ENCODE results near the gene ATP2A1. TPM values are rescaled to one million over a fixed set of nuclear protein-coding genes. Genes with fewer than 3 reads are reported as not detected.
"Not testable (repeated sequence)": the region's sequence is repeated elsewhere in the genome, so short reads cannot be mapped to it uniquely, and the experiment has no call there.

ATP2A1 gene
- polyA plus RNA-seq, 3 donors: 4.6 to 4.9 (median 4.8) TPM

DNA sequence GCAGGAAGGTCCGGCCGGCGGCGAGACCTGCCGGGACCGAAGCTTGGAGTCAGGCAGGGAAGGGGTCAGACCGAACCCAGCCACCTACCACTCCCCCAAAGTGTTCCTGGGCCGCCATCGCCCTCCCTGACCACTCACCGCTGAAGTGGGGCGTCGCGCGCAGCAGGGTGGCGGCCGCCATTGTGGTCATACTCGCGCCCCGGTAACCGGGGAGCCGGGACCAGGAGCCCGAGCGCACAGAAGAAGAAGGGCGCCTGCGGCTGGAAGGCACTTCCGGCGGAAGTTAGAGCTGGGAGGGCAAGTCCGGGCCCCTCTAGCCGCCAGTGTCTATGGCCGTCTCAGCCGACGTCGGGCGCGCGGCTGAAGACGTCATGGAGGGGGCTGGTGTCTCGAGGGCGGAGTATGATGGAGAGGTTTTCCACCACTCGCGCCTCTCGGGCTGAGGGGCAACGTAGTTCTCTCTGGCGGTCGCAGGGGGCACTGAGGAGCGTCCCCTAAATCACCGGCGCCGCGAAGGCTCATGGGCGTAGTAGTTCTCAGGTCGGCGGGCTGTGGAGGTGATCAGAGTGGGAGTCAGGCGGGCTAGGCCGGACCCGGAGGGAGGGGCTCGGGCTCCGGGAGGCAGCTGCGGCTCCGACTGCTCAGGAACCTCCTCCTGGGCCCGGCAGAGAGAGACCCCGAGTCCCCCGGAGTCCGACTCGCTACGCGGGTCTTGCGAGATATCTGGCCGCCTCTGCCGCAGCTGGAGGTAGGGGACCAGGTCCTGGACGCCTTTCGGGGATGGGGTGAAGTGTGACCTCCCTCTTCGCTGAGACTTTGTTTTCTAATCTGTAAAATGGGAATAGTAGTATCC is 32.0 kb upstream of the ATP2A1 start, which contains the start of gene TUFM:
Gene TUFM, minus strand, starts transcription at position 269 of the 853 bp plus-strand sequence. Its CDS starts 79 bp downstream, at position 190.
- peak; percentile 93 to 98 (median 97) for DNase-seq (ENCODE audit: extremely low read depth in 1 of 11, low read depth in 9 of 11, low spot score in 4 of 11)

DNA sequence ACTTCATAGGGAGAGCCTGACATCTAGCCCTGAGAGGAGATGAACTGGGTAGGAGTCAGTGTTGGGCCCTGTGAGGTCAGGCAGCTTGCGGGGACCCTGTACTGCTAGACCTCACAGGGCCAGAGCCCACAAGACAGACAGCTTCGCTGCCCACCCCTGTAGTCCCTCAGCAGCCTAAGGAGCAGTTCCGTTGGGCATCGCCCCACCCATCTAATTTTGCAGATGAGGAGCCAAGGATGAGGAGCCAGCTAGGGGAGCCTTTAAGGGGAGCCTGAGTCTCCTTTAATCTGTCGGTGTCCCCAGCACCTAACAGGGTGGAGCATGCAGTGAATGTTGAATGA is 31.4 kb upstream of the ATP2A1 start:
- DNase-seq (ENCODE audit: extremely low read depth in 1 of 11, low read depth in 9 of 11, low spot score in 4 of 11): no peak

DNA sequence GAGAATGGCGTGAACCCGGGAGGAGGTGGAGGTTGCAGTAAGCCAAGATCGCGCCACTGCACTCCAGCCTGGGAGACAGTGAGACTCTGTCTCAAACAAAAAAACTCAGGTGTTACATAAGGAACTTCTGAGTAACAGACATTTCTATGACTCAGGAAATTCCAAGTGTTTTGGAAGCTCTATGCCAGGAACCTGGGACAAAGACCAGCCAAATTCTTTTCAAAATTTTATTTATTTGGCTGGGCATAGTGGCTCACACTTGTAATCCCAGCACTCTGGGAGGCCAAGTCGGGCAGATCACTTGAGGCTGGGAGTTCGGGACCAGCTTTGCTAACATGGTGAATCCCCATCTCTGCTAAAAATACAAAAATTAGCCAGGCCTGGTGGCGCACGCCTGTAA is 19.9 kb upstream of the ATP2A1 start:
- no peak for DNase-seq (ENCODE audit: extremely low read depth in 1 of 11, low read depth in 9 of 11, low spot score in 4 of 11)

DNA sequence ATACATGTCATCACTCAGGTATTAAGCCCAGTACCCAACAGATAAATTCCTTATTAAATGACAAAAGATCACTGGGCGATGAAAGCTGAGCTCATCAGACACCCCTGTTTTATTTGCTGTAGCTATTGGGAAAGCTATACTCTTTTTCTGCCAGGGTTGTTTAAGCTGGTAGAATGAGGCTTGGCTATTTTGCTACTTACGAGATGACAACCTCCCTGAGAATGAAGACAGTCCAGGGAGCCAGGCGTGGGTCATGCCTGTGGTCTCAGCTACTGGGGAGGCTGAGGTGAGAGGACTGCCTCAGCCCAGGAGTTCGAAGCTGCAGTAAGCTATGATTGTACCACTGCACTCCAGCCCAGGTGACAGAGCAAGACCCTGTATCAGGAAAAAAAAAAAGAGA is 19.0 kb upstream of the ATP2A1 start:
- DNase-seq (ENCODE audit: extremely low read depth in 1 of 11, low read depth in 9 of 11, low spot score in 4 of 11): no peak

DNA sequence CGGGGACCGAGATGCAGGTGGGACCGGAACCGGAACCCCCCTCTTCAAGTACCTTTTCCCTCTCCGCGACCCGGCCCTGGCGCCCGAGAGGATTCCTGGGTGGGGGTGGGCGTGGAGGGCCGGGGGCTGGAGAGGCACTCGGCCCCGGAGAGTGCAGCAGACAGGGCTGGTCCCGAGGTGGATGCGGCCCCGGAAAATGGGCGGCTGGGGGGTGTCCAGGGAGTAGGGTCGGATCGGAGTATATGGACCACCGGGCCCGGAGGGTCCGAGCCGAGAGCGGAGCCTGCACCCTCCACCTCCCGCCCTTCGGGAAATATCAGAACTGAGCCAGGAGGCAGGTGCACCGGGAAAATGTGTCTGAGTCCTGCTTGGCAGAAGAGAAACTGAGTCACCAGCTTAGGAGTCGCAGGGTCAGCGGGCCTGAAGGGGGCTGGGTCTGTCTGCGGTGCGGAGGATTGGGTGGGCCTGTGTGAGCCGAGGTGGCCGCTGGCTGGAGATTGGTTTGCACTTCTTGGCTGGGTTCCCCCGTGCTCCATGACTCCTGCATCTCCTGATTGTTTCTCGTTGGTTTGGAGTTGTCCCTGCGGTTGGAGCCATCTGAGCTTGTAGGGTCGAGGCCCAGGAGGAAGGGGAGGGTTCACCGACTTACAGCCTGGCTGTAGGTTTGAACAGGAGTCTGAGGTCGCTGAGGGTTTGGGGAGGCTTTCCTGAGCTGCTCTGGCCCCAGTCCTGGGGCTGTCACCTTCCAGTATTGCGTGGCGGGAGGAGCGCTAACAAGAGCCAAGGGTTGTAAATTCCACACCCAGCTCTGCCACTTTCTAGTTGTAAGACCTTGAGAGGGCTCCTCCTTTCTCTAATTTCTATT is 14.1 kb upstream of the ATP2A1 start:
- DNase-seq (ENCODE audit: extremely low read depth in 1 of 11, low read depth in 9 of 11, low spot score in 4 of 11): no peak

DNA sequence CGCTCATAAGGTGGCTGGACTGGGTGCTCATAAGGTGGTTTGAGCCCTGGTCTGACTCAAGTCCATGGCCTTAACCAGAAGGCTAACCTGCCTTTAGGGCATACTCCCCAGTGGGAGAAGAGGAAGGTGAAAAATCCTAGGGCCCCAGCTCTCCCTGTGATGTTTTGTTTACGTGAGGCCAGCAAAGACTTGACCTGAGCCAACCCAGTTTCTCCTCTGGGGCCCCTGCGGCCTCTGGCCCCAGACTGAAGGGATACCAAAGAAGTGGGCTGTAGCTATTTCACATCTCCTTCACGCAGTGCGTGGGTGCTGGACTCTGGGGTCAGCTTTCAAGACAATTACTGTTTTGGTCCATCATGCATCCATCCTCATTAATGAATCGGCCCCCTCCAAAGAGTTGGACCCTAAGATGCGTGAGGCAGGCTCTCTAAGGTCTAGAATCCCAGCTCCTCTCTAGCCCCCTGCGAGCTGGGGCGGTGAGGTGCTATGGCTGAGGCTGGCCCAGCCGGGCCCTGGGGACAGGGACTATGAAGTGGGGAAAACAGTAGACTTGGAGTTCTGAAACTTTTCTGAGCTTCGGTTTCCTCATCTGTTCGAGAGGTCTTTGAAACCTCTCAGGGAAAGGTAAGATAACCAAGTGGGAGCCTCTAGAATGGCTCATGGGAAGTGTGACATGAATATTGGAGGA is 13.1 kb upstream of the ATP2A1 start:
- no peak for DNase-seq (ENCODE audit: extremely low read depth in 1 of 11, low read depth in 9 of 11, low spot score in 4 of 11)

DNA sequence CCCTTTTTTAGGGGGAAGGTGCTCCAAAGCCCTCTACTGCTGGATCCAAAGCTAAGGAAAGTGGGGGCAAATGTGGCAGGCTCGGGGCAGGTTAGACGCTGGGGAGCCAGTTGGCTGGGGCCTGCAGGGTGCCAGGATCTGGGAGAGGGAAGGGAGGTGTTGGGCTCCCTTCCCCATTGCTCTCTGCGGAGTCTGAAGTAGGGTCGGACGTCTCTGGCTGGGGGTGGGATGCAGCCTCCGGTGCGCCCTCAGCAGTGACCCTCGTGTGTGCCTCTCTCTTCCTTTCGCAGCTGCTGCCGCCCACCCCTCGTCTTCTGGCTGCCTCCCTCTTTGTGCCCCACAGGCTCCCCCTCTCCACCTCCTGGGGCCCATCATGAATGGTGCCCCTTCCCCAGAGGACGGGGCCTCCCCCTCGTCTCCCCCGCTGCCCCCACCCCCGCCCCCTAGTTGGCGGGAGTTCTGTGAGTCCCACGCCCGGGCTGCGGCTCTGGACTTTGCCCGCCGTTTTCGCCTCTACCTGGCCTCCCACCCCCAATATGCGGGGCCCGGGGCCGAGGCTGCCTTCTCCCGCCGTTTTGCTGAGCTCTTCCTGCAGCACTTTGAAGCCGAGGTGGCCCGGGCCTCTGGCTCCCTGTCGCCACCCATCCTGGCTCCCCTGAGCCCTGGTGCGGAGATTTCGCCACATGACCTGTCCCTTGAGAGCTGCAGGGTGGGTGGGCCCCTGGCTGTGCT is 12.4 kb upstream of the ATP2A1 start:
- no peak for DNase-seq (ENCODE audit: extremely low read depth in 1 of 11, low read depth in 9 of 11, low spot score in 4 of 11)

DNA sequence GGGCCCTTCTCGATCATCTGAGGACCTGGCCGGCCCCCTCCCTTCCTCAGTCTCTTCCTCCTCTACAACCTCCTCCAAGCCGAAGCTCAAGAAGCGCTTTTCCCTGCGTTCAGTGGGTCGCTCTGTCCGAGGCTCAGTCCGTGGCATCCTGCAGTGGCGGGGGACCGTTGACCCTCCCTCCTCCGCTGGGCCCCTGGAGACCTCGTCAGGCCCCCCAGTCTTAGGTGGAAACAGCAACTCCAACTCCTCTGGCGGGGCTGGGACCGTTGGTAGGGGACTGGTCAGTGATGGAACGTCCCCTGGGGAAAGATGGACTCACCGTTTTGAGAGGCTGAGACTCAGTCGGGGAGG is 11.9 kb upstream of the ATP2A1 start:
- no peak for DNase-seq (ENCODE audit: extremely low read depth in 1 of 11, low read depth in 9 of 11, low spot score in 4 of 11)

DNA sequence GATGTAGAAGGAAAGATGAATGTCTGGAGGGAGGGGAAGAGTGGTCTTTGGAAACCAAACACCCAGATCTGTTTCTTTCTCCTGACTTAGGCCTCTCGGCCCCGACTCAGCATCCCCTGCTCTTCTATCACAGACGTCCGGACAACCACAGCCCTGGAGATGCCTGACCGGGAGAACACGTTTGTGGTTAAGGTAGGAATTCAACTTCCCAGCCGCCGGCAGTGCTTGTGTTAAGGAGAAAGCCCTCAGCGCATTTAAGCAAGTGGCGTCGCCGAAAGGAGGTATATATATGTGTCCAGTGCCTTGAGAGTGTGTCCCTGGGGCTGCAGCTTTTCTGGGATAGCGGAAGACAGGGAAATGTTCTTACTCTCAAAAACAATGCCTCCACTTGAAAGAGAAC is 11.0 kb upstream of the ATP2A1 start:
- no peak for DNase-seq (ENCODE audit: extremely low read depth in 1 of 11, low read depth in 9 of 11, low spot score in 4 of 11)

DNA sequence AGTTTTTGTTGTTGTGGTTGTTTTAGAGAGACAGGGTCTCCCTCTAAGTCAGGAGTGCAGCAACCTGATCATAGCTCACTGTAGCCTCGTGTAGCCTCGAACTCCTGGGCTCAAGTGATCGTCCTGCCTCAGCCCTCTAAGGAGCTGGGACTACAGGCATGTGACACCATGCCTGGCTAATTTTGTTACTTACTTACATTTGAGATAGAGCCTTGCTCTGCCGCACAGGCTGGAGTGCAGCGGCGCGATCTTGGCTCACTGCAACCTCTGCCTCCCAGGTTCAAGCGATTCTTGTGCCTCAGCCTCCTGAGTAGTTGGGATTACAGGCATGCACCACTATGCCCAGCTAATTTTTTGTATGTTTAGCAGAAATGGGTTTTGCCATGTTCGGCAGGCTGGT is 10.6 kb upstream of the ATP2A1 start:
- not testable (repeated sequence) for DNase-seq (ENCODE audit: extremely low read depth in 1 of 11, low read depth in 9 of 11, low spot score in 4 of 11)

DNA sequence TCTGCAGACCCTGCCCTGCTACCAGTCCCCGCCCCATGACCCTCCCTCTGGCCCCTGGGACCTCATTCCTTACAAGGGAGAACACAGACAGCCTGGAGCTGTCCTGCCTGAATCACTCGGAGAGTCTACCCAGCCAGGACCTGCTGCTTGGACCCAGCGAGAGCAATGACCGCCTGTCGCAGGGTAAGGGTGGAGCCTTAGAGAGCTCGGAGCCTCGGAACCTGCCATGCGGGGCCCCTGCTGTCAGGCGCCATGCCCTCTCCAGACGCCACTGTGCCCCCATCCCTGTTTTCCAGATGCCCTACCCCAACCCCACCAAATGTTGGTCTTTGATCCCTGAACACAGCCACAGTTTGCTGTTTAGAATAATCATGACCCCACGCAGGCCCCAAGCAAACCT is 9.1 kb upstream of the ATP2A1 start:
- no peak for DNase-seq (ENCODE audit: extremely low read depth in 1 of 11, low read depth in 9 of 11, low spot score in 4 of 11)

DNA sequence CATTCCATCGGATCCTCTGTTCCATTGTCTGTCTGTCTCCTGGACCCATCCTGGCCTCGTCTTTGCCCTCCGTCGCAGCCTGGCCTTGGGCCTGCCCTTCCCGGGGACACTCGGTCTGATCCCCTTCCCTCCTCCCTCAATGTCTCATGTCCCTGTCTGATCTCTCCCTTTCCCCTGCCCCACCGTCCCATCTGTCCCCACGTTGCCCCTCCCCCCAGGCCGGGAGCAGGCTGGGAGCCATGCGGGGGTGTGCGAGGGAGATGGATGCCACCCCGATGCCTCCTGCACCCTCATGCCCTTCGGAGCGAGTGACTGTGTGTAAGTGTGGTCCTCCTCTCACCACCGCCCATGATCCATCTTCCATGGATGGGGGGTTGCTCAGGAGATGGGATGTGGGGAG is 5.3 kb upstream of the ATP2A1 start:
- no peak for DNase-seq (ENCODE audit: extremely low read depth in 1 of 11, low read depth in 9 of 11, low spot score in 4 of 11)

DNA sequence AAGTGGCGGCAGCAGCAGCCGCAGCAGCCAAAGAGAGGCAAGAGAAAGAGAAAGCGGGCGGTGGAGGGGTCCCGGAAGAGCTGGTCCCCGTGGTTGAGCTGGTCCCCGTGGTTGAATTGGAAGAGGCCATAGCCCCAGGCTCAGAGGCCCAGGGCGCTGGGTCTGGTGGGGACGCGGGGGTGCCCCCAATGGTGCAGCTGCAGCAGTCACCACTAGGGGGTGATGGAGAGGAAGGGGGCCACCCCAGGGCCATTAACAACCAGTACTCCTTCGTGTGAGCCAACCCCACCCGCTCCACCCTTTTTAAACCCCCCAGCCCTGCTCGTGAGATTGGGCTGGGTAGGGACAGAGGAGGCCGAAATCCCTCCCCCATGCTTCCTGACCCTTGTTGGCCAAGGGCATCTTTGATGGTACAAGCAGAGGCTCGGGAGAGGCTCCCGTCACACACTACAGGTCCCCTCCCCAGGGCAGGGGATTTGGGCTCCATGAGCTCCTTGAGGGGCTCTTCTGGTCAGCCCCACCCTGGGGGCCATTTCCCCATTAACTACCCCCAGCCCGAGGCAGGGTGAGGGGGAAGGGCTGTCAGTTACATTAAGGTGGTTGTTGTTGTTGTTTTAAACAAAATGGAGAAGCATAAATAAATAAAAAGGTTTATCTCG is 4.6 kb upstream of the ATP2A1 start:
- no peak for DNase-seq (ENCODE audit: extremely low read depth in 1 of 11, low read depth in 9 of 11, low spot score in 4 of 11)

DNA sequence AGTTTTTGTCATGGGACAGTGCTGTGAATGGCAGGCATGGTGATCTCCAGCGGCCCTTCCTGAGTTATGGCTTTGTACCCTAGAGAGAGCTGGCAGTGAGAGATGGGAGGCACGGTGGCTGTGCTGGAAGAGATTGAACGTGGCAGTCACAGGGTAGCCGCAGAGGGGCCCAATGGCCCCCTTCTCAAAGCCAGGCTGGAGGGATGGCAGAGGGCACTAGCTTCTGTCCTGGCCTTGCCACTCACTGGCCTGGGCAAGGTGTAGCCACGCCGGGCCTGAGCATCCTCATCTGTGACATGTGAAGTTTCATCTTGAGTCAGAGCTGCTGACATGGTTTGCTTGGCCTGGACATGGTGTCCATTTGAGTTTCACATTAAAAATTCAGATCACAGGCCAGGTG is 3.9 kb upstream of the ATP2A1 start:
- no peak for DNase-seq (ENCODE audit: extremely low read depth in 1 of 11, low read depth in 9 of 11, low spot score in 4 of 11)

DNA sequence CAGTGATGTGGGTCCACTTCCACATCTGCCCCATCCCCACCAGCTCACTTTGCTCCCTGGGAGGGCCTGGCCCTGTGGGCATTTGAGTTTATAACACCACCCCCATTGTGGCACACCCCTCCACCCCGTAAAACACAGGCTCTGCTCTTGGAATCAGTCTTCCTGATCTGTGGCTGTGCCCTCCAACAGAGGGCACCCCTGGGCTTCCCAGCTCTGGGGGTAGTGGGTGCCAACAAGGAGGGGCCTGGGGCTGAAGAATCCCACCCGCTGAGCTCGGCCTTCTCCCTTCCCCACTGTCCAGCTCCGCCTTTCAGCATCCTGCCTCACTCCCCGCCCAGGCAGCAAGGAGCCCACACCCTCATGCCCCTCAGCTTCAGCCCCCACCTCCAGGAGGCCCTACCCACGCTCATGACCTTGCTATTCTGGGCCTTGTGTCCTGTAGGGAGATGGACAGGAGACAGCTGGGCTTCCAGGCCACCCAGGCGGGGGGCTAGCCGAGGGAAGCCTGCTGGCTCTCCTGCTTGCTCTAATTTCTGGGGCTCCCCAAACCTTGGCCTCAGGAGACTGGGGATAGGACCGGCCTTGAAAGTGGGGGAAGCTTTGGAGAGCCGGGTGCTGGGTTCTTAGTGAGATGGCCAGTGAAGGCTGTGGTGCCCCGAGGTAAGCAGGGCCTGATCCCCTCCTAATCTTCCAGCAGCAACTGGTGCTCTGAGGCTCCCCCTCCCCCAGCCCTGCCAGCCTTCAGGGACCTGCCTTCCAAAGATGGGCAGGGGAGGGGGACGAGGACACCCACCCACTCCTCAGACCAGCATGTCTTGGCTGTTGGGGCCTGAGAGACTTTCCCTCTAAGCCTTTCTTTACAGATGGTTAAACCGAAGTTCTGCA is 2.9 kb upstream of the ATP2A1 start:
- DNase-seq (ENCODE audit: extremely low read depth in 1 of 11, low read depth in 9 of 11, low spot score in 4 of 11): no peak

DNA sequence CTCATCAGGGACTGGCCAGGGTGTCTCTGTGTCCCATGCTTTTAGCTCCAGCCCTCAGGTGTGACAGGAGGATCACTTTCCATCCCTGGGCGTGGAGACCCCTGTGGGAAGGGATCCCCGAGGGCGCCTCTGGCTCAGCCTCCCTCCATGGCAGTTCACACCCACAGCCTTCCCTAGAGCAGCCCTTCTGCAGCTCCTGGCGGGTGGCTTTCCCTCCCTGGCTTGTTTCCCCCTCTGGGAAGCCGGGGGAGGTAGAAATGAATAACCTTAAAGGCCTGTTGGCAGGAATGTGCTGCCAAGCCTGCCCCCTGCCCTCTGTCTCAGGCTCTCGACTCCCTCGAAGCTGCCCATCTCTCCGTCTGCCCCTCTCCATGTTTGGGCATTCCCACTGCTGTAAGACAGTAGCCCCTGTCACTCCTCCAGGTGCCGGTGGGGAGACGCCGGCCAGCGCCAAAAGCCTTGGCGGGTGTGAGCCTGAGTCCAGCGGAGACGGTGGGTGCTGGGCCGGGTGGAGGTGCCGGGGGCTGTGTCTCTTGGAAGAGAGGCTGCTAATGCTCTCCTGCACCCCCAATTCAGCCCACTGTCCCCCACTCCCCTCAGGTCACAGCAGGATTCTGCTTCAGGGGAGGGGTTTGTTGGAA is 2.1 kb upstream of the ATP2A1 start:
- DNase-seq (ENCODE audit: extremely low read depth in 1 of 11, low read depth in 9 of 11, low spot score in 4 of 11): no peak

DNA sequence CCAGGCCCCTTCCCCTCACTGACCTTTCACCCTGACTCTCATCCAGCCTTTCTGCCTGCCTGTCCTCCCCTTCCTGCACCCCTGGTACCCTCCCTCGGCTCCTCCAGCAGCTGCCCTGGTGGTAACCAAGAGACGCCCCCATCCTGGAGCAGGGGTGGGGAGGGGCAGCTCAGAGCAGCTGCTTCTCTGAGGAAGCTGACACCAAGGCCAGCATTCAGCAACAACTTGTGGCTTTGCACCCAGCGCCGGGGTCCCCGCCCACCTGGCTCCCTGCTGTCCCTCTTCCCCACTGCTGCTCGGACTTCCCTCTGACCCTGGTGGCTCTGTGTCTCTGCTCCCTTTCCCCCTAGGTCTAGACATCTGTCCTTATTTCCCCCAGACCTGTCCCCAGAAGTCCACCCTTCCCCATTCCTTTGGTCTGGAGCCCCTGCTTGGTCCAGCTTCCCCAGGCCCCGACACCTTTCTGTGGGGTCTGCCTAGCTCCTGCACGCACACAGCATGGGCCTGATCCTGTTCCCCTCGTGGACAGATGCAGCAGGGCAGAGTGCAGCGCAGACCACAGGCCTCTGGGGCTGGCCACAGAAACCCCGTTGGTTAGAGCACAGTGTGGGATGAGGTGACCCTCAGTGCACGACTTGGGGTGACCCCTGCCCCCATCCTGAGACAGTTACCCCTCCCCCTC is 1.2 kb upstream of the ATP2A1 start:
- DNase-seq (ENCODE audit: extremely low read depth in 1 of 11, low read depth in 9 of 11, low spot score in 4 of 11): no peak
